GM23338 (cell line): ENCODE data around the gene LIN7A. TPM values are rescaled to one million over a fixed set of nuclear protein-coding genes. Genes with fewer than 3 reads are reported as not detected.
A peak's percentile ranks its signal among the peaks of the same experiment; 100 is the strongest.

ENCODE experiments used
- ATAC-seq: fragments of 200-7000 bp; cut with Tn5 transposase; 3 replicates; pipeline ENCODE4 v1.9.1; 2020
- DNase-seq: peaks from one replicate; pipeline ENCODE4 v3.0.0-alpha.2; 2015; ENCODE audit warnings: low spot score
- H2AFZ ChIP-seq: fragments of 200-600 bp; sonication (generic); 2 replicates; pipeline ENCODE4 v1.8.0; 2016; ENCODE audit warnings: antibody characterized with exemption, mild to moderate bottlenecking, moderate library complexity
- H3F3A ChIP-seq: fragments of 200-600 bp; sonication (generic); replicated peaks from 2 replicates; pipeline ENCODE4 v1.8.0; 2017; ENCODE audit warnings: antibody characterized with exemption, mixed run types, low read depth
- H3K27ac ChIP-seq: fragments of 200-600 bp; sonication (generic); 2 replicates; pipeline ENCODE4 v1.6.1; 2016; ENCODE audit warnings: low read depth
- H3K27me3 ChIP-seq: fragments of 200-600 bp; sonication (generic); 2 replicates; pipeline ENCODE4 v1.8.0; 2016; ENCODE audit warnings: mild to moderate bottlenecking, mixed run types, moderate library complexity; ENCODE audit not compliant: insufficient read depth
- H3K36me3 ChIP-seq: fragments of 200-600 bp; sonication (generic); 2 replicates; pipeline ENCODE4 v1.8.0; 2016; ENCODE audit warnings: mild to moderate bottlenecking; ENCODE audit not compliant: insufficient read depth
- H3K4me1 ChIP-seq: fragments of 200-600 bp; sonication (generic); 2 replicates; pipeline ENCODE4 v1.8.0; 2016; ENCODE audit warnings: mild to moderate bottlenecking, moderate library complexity; ENCODE audit not compliant: insufficient read depth
- H3K4me2 ChIP-seq: fragments of 200-600 bp; sonication (generic); 2 replicates; pipeline ENCODE4 v1.7.1; 2017; ENCODE audit warnings: mixed run types
- H3K4me3 ChIP-seq: fragments of 200-600 bp; sonication (generic); 2 replicates; pipeline ENCODE4 v1.6.1; 2016; ENCODE audit warnings: mixed run types
- H3K79me2 ChIP-seq: fragments of 200-600 bp; sonication (generic); replicated peaks from 2 replicates; pipeline ENCODE4 v1.8.0; 2017; ENCODE audit warnings: mild to moderate bottlenecking; ENCODE audit not compliant: insufficient read depth
- H3K9me2 ChIP-seq: fragments of 200-600 bp; sonication (generic); 2 replicates; pipeline ENCODE4 v1.8.0; 2017; ENCODE audit not compliant: insufficient read depth
- H4K20me1 ChIP-seq: fragments of 200-600 bp; sonication (generic); replicated peaks from 2 replicates; pipeline ENCODE4 v1.8.0; 2017; ENCODE audit warnings: mild to moderate bottlenecking; ENCODE audit not compliant: insufficient read depth
- H3K27ac Mint-ChIP-seq: 2 replicates; pipeline ENCODE4 v1.8.0; 2020; ENCODE audit warnings: inconsistent platforms, mild to moderate bottlenecking, moderate library complexity, mixed read lengths
- H3K27me3 Mint-ChIP-seq: 3 replicates; pipeline ENCODE4 v1.8.0; 2022; ENCODE audit warnings: low read depth, mild to moderate bottlenecking, moderate library complexity, mixed read lengths, inconsistent platforms; ENCODE audit not compliant: insufficient read depth, poor library complexity
- H3K36me3 Mint-ChIP-seq: 3 replicates; pipeline ENCODE4 v1.8.0; 2021; ENCODE audit warnings: low read depth, mild to moderate bottlenecking, inconsistent platforms, moderate library complexity, mixed read lengths
- H3K4me1 Mint-ChIP-seq: 3 replicates; pipeline ENCODE4 v1.8.0; 2020; ENCODE audit warnings: mild to moderate bottlenecking, inconsistent platforms, mixed read lengths
- H3K4me3 Mint-ChIP-seq: 3 replicates; pipeline ENCODE4 v1.8.0; 2021; ENCODE audit warnings: moderate library complexity, mild to moderate bottlenecking, inconsistent platforms, mixed read lengths
- H3K9me3 Mint-ChIP-seq: 3 replicates; pipeline ENCODE4 v1.8.0; 2020; ENCODE audit warnings: moderate library complexity, mild to moderate bottlenecking, inconsistent platforms, mixed read lengths
- CREB1 ChIP-seq: fragments of 250-450 bp; sonication (Bioruptor Pico); IDR thresholded peaks from 2 replicates; pipeline ENCODE4 v1.5.0; 2020; ENCODE audit warnings: low read depth, mild to moderate bottlenecking, moderate library complexity
- EZH2 ChIP-seq: fragments of 200-600 bp; sonication (generic); IDR thresholded peaks from one replicate; pipeline ENCODE4 v1.8.0; 2017; ENCODE audit warnings: antibody characterized with exemption, mild to moderate bottlenecking, low read depth; ENCODE audit not compliant: unreplicated experiment
- EZH2phosphoT487 ChIP-seq: fragments of 200-600 bp; sonication (generic); IDR thresholded peaks from one replicate; pipeline ENCODE4 v1.8.1; 2018; ENCODE audit warnings: antibody characterized with exemption; ENCODE audit not compliant: unreplicated experiment
- JUNB ChIP-seq: IDR thresholded peaks from one replicate; pipeline ENCODE4 v1.6.1; 2016; ENCODE audit warnings: antibody characterized with exemption; ENCODE audit not compliant: unreplicated experiment
- NANOG ChIP-seq: IDR thresholded peaks from 2 replicates; pipeline ENCODE4 v1.6.1; 2016; ENCODE audit warnings: antibody characterized with exemption, borderline replicate concordance
- POLR2AphosphoS5 ChIP-seq: IDR thresholded peaks from 2 replicates; pipeline ENCODE4 v1.6.1; 2016; ENCODE audit warnings: antibody characterized with exemption, low read depth
- STAT1 ChIP-seq: IDR thresholded peaks from one replicate; pipeline ENCODE4 v1.6.1; 2016; ENCODE audit warnings: antibody characterized with exemption; ENCODE audit not compliant: unreplicated experiment
- ZNF114 ChIP-seq: fragments of 250-450 bp; sonication (Bioruptor Pico); IDR thresholded peaks from 2 replicates; pipeline ENCODE4 v1.5.0; 2020; ENCODE audit warnings: mild to moderate bottlenecking, moderate library complexity
- ZNF331 ChIP-seq: fragments of 250-450 bp; sonication (Bioruptor Pico); IDR thresholded peaks from 2 replicates; pipeline ENCODE4 v1.5.0; 2020; ENCODE audit warnings: low read depth, mild to moderate bottlenecking, moderate library complexity
- polyA plus RNA-seq: library from polyadenylated mRNA; unstranded; fragments of >200 nt; fragmentation: Nextera tagmentation; extraction: Ambion mirVana; gene quantifications from 2 replicates; pipeline ENCODE4 v1.2.1, GENCODE V29; 2016
- total RNA-seq: library from RNA; depleted of rRNA; stranded (reverse); fragments of >200 nt; shearing (Covaris generic); gene quantifications from 2 replicates; pipeline ENCODE4 v1.2.3, GENCODE V29; 2014
- TF ChIP-seq, protein P1 (sequence below), 2 experiments: fragments of 200-600 bp in 1 of 2; sonication (generic) in 1 of 2; conservative IDR thresholded peaks; 2 replicates each; pipeline versions ENCODE4 v1.5.1 to v1.6.1; 2016 to 2017; ENCODE audit warnings: antibody characterized with exemption in 2 of 2, low read depth in 2 of 2, mild to moderate bottlenecking in 2 of 2, moderate library complexity in 1 of 2

The LIN7A gene
- total and polyA plus RNA-seq, 2 experiments from 2014 or later: 5.7 to 6.5 TPM

DNA sequence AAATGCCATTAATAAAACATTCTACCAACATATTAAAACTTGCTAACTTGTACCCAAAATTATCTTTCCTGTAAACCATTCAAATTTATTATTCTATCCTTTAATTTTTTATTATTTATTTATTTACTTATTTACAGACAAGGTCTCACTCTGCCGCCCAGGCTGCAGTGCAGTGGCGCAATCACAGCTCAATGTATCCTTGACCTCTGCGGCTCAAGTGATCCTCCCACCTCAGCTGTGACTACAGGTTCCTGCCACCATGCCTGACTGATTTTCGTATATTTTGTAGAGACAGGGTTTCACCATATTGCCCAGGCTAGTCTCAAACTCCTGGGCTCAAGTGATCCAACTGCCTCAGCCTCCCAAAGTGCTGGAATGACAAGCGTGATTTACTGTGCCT lies 20.4 kb upstream of the LIN7A start:
- ATAC-seq (no peak), DNase-seq (no peak)
- Mint-ChIP-seq H3K4me1 (peaks cover 21% of the 10 kb centered on the region; the same call in 2 of the 3 replicates), H3K36me3 (no peaks in the 10 kb centered on the region), H3K27me3 (no peaks in the 10 kb centered on the region), H3K9me3 (no peaks in the 10 kb centered on the region; the same call in 2 of the 3 replicates), H3K4me3 (no peak overlapping the region), H3K27ac (no peak overlapping the region)
- Histone ChIP-seq H3K79me2 (no peaks in the 10 kb centered on the region), H3K4me3 (no peak overlapping the region), H3K4me1 (peaks cover 11% of the 10 kb centered on the region), H3K4me2 (no peak overlapping the region), H4K20me1 (no peaks in the 10 kb centered on the region), H3K9me2 (no peaks in the 10 kb centered on the region), H2AFZ (no peak overlapping the region), H3K27ac (no peak overlapping the region), H3K36me3 (no peaks in the 10 kb centered on the region), H3F3A (no peaks in the 10 kb centered on the region), H3K27me3 (no peaks in the 10 kb centered on the region)
- TF ChIP-seq STAT1 (no peak), CREB1 (CRISPR knock-in tag) (no peak), ZNF331 (CRISPR knock-in tag) (no peak), POLR2AphosphoS5 (no peak), JUNB (no peak)
- TF ChIP-seq, protein P1, sequence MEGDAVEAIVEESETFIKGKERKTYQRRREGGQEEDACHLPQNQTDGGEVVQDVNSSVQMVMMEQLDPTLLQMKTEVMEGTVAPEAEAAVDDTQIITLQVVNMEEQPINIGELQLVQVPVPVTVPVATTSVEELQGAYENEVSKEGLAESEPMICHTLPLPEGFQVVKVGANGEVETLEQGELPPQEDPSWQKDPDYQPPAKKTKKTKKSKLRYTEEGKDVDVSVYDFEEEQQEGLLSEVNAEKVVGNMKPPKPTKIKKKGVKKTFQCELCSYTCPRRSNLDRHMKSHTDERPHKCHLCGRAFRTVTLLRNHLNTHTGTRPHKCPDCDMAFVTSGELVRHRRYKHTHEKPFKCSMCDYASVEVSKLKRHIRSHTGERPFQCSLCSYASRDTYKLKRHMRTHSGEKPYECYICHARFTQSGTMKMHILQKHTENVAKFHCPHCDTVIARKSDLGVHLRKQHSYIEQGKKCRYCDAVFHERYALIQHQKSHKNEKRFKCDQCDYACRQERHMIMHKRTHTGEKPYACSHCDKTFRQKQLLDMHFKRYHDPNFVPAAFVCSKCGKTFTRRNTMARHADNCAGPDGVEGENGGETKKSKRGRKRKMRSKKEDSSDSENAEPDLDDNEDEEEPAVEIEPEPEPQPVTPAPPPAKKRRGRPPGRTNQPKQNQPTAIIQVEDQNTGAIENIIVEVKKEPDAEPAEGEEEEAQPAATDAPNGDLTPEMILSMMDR (conservative IDR thresholded peaks at IDR 0.05; ENCODE audit: low read depth in 2 of 2): no peak

DNA sequence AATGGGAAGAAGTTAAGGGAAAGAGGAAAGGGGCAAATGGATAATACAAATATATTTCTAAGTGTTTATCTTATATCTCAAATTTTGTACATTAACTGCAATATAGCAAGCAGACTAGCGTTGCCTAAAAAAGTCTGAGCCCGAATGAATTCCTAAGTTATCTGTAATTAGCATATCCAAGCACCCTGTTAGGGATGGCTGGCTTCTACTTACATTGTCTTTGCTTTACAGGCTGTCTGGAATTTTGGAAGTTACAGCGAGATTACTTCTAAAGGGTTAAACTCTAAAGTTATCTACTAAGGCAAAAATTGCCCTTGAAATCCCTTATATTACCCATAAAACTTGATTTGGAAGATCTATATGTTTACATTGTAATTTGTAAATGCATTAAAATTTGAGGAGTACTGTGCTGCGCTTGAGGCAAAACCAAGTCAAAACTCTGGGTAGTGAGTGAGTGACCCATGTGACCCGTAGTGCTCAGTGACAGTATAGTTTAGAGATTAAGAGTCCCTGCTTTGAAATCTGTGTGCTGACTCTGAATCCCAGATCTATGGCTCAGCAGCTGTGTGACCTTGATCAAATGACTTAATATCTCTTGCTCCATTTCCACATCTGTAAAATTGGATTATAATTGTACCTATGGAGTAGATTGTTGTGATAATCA lies 17.3 kb upstream of the LIN7A start:
- H4K20me1 ChIP-seq: no peaks in the 10 kb centered on the region
- TF ChIP-seq NANOG (no peak), EZH2 (no peak), ZNF331 (CRISPR knock-in tag) (no peak), EZH2phosphoT487 (no peak), ZNF114 (CRISPR knock-in tag) (no peak)
- DNase-seq: peak; percentile 24
- no peaks in the 10 kb centered on the region; the same call in 2 of the 3 replicates for H3K9me3 Mint-ChIP-seq
- H2AFZ ChIP-seq: no peak overlapping the region
- H3K27me3 Mint-ChIP-seq: no peaks in the 10 kb centered on the region
- H3K4me3 Mint-ChIP-seq: no peak overlapping the region
- H3K79me2 ChIP-seq: no peaks in the 10 kb centered on the region
- peaks cover 23% of the 10 kb centered on the region; the same call in 2 of the 3 replicates for H3K4me1 Mint-ChIP-seq
- no peak overlapping the region for H3K4me2 ChIP-seq
- peaks cover 11% of the 10 kb centered on the region for H3K4me1 ChIP-seq
- H3K27me3 ChIP-seq: no peaks in the 10 kb centered on the region
- peak; percentile 70; the same call in 2 of the 3 replicates for ATAC-seq
- H3F3A ChIP-seq: no peaks in the 10 kb centered on the region
- no peak overlapping the region for H3K27ac ChIP-seq
- H3K36me3 ChIP-seq: no peaks in the 10 kb centered on the region
- H3K9me2 ChIP-seq: no peaks in the 10 kb centered on the region
- H3K4me3 ChIP-seq: no peak overlapping the region
- no peaks in the 10 kb centered on the region for H3K36me3 Mint-ChIP-seq
- H3K27ac Mint-ChIP-seq: no peak overlapping the region
